Measurements from ENCODE around the gene IGIP.

The IGIP gene

GRCh38 chr5:140162275-140162674 is 36.5 kb downstream of the IGIP start:
- Mint-ChIP-seq H3K27me3 (no peaks in the 10 kb centered on the region), H3K27ac (no peak overlapping the region), H3K9me3 (no peaks in the 10 kb centered on the region), H3K4me3 (no peak overlapping the region), H3K4me1 (peaks cover 15% of the 10 kb centered on the region), H3K36me3 (peaks cover 8% of the 10 kb centered on the region)
- no peak for ATAC-seq

- peaks cover 16% of the 10 kb centered on the region for H3K4me1 Mint-ChIP-seq
- no peaks in the 10 kb centered on the region for H3K9me3 Mint-ChIP-seq
- H3K36me3 Mint-ChIP-seq, result peaks cover 8% of the 10 kb centered on the region
- no peaks in the 10 kb centered on the region for H3K27me3 Mint-ChIP-seq
- no peak overlapping the region for H3K4me3 Mint-ChIP-seq
- no peak for ATAC-seq
- H3K27ac Mint-ChIP-seq, result no peak overlapping the region
These were observed 37.0 kb downstream of the IGIP start for GRCh38 chr5:140162781-140163180.

GRCh38 chr5:140165101-140165922 is 39.6 kb downstream of the IGIP start:
- no peak overlapping the region for H3K27ac Mint-ChIP-seq
- peaks cover 8% of the 10 kb centered on the region for H3K36me3 Mint-ChIP-seq
- ATAC-seq, result no peak
- no peaks in the 10 kb centered on the region for H3K27me3 Mint-ChIP-seq
- H3K4me1 Mint-ChIP-seq, result peaks cover 16% of the 10 kb centered on the region
- no peak overlapping the region for H3K4me3 Mint-ChIP-seq
- H3K9me3 Mint-ChIP-seq, result no peaks in the 10 kb centered on the region

GRCh38 chr5:140165923-140166270 is 40.2 kb downstream of the IGIP start:
- peaks cover 8% of the 10 kb centered on the region for H3K36me3 Mint-ChIP-seq
- H3K27me3 Mint-ChIP-seq, result no peaks in the 10 kb centered on the region
- no peak for ATAC-seq
- peaks cover 16% of the 10 kb centered on the region for H3K4me1 Mint-ChIP-seq
- H3K27ac Mint-ChIP-seq, result no peak overlapping the region
- no peak overlapping the region for H3K4me3 Mint-ChIP-seq
- no peaks in the 10 kb centered on the region for H3K9me3 Mint-ChIP-seq

GRCh38 chr5:140166911-140167310 is 41.2 kb downstream of the IGIP start:
- Mint-ChIP-seq H3K4me3 (no peak overlapping the region), H3K9me3 (no peaks in the 10 kb centered on the region), H3K27ac (no peak overlapping the region), H3K27me3 (no peaks in the 10 kb centered on the region), H3K4me1 (peaks cover 16% of the 10 kb centered on the region), H3K36me3 (peaks cover 8% of the 10 kb centered on the region)
- ATAC-seq, result peak; percentile 20

- H3K4me1 Mint-ChIP-seq, result peaks cover 10% of the 10 kb centered on the region
- H3K27me3 Mint-ChIP-seq, result no peaks in the 10 kb centered on the region
- H3K4me3 Mint-ChIP-seq, result no peak overlapping the region
- no peak for ATAC-seq
- H3K27ac Mint-ChIP-seq, result no peak overlapping the region
- peaks cover 8% of the 10 kb centered on the region for H3K36me3 Mint-ChIP-seq
- H3K9me3 Mint-ChIP-seq, result no peaks in the 10 kb centered on the region
These were observed 42.6 kb downstream of the IGIP start for GRCh38 chr5:140168371-140168770.

- Mint-ChIP-seq H3K27me3 (no peaks in the 10 kb centered on the region), H3K9me3 (no peaks in the 10 kb centered on the region), H3K36me3 (peaks cover 8% of the 10 kb centered on the region), H3K4me3 (no peak overlapping the region), H3K27ac (no peak overlapping the region), H3K4me1 (peaks cover 16% of the 10 kb centered on the region)
- no peak for ATAC-seq
These were observed 43.7 kb downstream of the IGIP start for GRCh38 chr5:140169410-140169809.

- H3K27ac Mint-ChIP-seq, result no peak overlapping the region
- H3K36me3 Mint-ChIP-seq, result no peaks in the 10 kb centered on the region
- H3K4me3 Mint-ChIP-seq, result no peak overlapping the region
- no peak for ATAC-seq
- H3K27me3 Mint-ChIP-seq, result no peaks in the 10 kb centered on the region
- H3K9me3 Mint-ChIP-seq, result no peaks in the 10 kb centered on the region
- H3K4me1 Mint-ChIP-seq, result peaks cover 22% of the 10 kb centered on the region
These were observed 46.7 kb downstream of the IGIP start for GRCh38 chr5:140172483-140172882.

GRCh38 chr5:140174014-140174413 is 48.3 kb downstream of the IGIP start:
- Mint-ChIP-seq H3K9me3 (no peaks in the 10 kb centered on the region), H3K27me3 (no peaks in the 10 kb centered on the region), H3K4me1 (peaks cover 22% of the 10 kb centered on the region), H3K36me3 (no peaks in the 10 kb centered on the region), H3K4me3 (peak overlapping the region; percentile 67), H3K27ac (peak overlapping the region; percentile 95)
- ATAC-seq, result no peak

GRCh38 chr5:140174465-140175366 is 49.0 kb downstream of the IGIP start, which contains the start of gene CYSTM1:
Gene CYSTM1, plus strand, starts transcription at chr5:140175188. Its CDS starts 19,278 bp downstream, at chr5:140194466.
- Mint-ChIP-seq H3K36me3 (no peaks in the 10 kb centered on the region), H3K4me3 (peak within 1 kb of the TSS; percentile 82), H3K9me3 (no peaks in the 10 kb centered on the region), H3K27ac (peak within 1 kb of the TSS; percentile 95), H3K4me1 (peaks cover 22% of the 10 kb centered on the region), H3K27me3 (no peaks in the 10 kb centered on the region)
- ATAC-seq, result peak; percentile 97

GRCh38 chr5:140175367-140176030 is 49.8 kb downstream of the IGIP start:
- Mint-ChIP-seq H3K4me1 (peaks cover 22% of the 10 kb centered on the region), H3K27ac (peak overlapping the region; percentile 95), H3K27me3 (no peaks in the 10 kb centered on the region), H3K9me3 (no peaks in the 10 kb centered on the region), H3K4me3 (peak overlapping the region; percentile 82), H3K36me3 (no peaks in the 10 kb centered on the region)
- ATAC-seq, result peak; percentile 71

GRCh38 chr5:140176031-140176387 is 50.3 kb downstream of the IGIP start:
- H3K4me1 Mint-ChIP-seq, result peaks cover 22% of the 10 kb centered on the region
- no peaks in the 10 kb centered on the region for H3K9me3 Mint-ChIP-seq
- ATAC-seq, result no peak
- H3K27ac Mint-ChIP-seq, result peak overlapping the region; percentile 95
- H3K36me3 Mint-ChIP-seq, result no peaks in the 10 kb centered on the region
- no peaks in the 10 kb centered on the region for H3K27me3 Mint-ChIP-seq
- H3K4me3 Mint-ChIP-seq, result peak overlapping the region; percentile 82

GRCh38 chr5:140178086-140178410 is 52.3 kb downstream of the IGIP start:
- Mint-ChIP-seq H3K4me3 (no peak overlapping the region), H3K9me3 (no peaks in the 10 kb centered on the region), H3K27me3 (no peaks in the 10 kb centered on the region), H3K27ac (no peak overlapping the region), H3K36me3 (no peaks in the 10 kb centered on the region), H3K4me1 (peaks cover 24% of the 10 kb centered on the region)
- no peak for ATAC-seq

- peaks cover 28% of the 10 kb centered on the region for H3K4me1 Mint-ChIP-seq
- no peaks in the 10 kb centered on the region for H3K9me3 Mint-ChIP-seq
- no peak overlapping the region for H3K4me3 Mint-ChIP-seq
- H3K27ac Mint-ChIP-seq, result no peak overlapping the region
- ATAC-seq, result no peak
- H3K27me3 Mint-ChIP-seq, result no peaks in the 10 kb centered on the region
- H3K36me3 Mint-ChIP-seq, result no peaks in the 10 kb centered on the region
These were observed 52.9 kb downstream of the IGIP start for GRCh38 chr5:140178482-140179116.

All from stimulated activated memory B cell treated with anti-CD40 and anti-IgM and Interleukin-4, amounts not matched to agents 10 μg/mL and 1 μg/mL and 100 μg/mL, for 72 hours (primary cell).